Gastroesophageal sphincter (tissue), 4 donors: ENCODE data around the gene TTLL7. TPM values are rescaled to one million over a fixed set of nuclear protein-coding genes. Genes with fewer than 3 reads are reported as not detected.

Experiments
- ATAC-seq: fragments of 150-250 bp; one replicate; pipeline ENCODE4 v1.9.1; 2016; ENCODE audit warnings: mild to moderate bottlenecking, moderate library complexity
- H3K27ac ChIP-seq, 4 donors: fragments of 200-600 bp; sonication (generic) in 3 of 4; 1 replicate in 3 of 4; 2 replicates in 1 of 4; pipeline ENCODE4 v1.5.1; 2016 to 2019
- H3K27me3 ChIP-seq: fragments of 200-600 bp; sonication (generic); one replicate; pipeline ENCODE4 v1.5.1; 2019
- H3K36me3 ChIP-seq, 2 donors: fragments of 200-600 bp; sonication (generic); one replicate each; pipeline ENCODE4 v1.5.1; 2019; ENCODE audit warnings: control low read depth in 1 of 2
- H3K4me1 ChIP-seq, 3 donors: fragments of 200-600 bp; sonication (generic); 1 replicate in 2 of 3; 2 replicates in 1 of 3; pipeline ENCODE4 v1.5.1; 2016 to 2019; ENCODE audit warnings: control low read depth in 2 of 3
- H3K4me3 ChIP-seq, 2 donors: fragments of 200-600 bp; sonication (generic); one replicate each; pipeline ENCODE4 v1.5.1; 2019; ENCODE audit warnings: mild to moderate bottlenecking in 1 of 2, moderate library complexity in 1 of 2
- H3K9me3 ChIP-seq, 3 donors: fragments of 200-600 bp; sonication (generic); one replicate each; pipeline ENCODE4 v1.5.1; 2017 to 2019; ENCODE audit warnings: control low read depth in 2 of 3
- EP300 ChIP-seq: sonication (generic); formaldehyde crosslinking; IDR thresholded peaks from one replicate; pipeline ENCODE4 v1.6.1; 2017; ENCODE audit warnings: antibody characterized with exemption, mild to moderate bottlenecking
- POLR2A ChIP-seq, 2 donors: fragments of 450-650 bp; IDR thresholded peaks; one replicate each; pipeline ENCODE4 v1.6.1; 2017; ENCODE audit warnings: antibody characterized with exemption in 2 of 2, mild to moderate bottlenecking in 2 of 2, moderate library complexity in 1 of 2
- POLR2AphosphoS5 ChIP-seq: sonication (generic); formaldehyde crosslinking; IDR thresholded peaks from one replicate; pipeline ENCODE4 v1.6.1; 2017; ENCODE audit warnings: antibody characterized with exemption
- WGBS, 2 donors: methylation state at CpG; one replicate each; pipeline ENCODE4 v1.1.5; 2018; ENCODE audit warnings: low coverage in 1 of 2; 5-methylcytosine and 5-hydroxymethylcytosine counted together
- total RNA-seq, 4 donors: library from RNA; depleted of rRNA; stranded (reverse); fragments of >200 nt; gene quantifications; one replicate each; pipeline ENCODE4 v1.1.0, GENCODE V29; 2016
- TF ChIP-seq, protein P1 (sequence below), 4 experiments: fragments of 200-600 bp in 2 of 4; fragments of 450-650 bp in 2 of 4; sonication (generic) in 1 of 4; IDR thresholded peaks; one replicate each; pipeline ENCODE4 v1.5.1; 2017 to 2019; ENCODE audit warnings: antibody characterized with exemption in 4 of 4, mild to moderate bottlenecking in 2 of 4, moderate library complexity in 2 of 4

TTLL7 gene
- total RNA-seq, 4 donors from 2014 or later: 41.7 to 125 (median 57.0) TPM

DNA sequence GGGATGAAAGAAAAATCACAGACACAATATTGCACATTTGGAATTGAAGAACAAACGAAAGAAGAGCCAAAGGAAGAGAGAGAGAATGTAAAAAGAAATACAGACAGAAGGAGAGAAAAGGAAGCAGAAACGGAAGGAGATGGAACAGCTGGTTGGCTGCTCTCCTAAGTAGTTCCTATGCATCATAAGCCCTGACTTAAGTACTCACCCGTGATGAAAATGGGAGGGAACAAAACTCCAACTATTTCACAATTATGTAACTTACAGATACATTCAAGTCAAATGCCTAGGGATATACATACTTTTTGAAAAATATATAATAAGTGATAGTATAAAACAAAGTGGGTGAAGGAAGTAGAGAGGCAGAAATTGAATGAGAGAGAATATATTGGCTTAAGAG lies 88.5 kb downstream of the TTLL7 start:
- 28 to 43% methylated on average over 3 of the region's 3 CpGs for WGBS, 2 donors
- no peaks in the 10 kb centered on the region for H3K4me1 ChIP-seq
- H3K27ac ChIP-seq: no peak overlapping the region

DNA sequence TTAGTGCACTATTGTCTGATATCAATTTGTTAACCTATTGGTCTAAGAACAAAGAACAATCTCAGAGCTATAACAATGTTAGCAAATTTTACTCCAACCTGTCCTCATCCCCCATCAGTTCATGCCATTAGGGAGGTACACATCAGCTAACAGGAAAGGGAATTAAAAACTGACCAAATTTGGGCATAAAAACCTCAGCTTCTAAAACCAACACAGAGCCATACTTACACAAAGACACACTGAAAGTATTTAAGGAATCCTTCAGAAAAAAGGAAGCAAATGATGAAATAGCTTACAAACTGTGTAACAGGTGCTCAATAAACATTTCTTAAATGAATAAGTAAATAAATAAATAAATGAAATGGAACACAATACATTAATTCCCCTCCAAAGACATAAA lies 89.2 kb downstream of the TTLL7 start:
- no peaks in the 10 kb centered on the region for H3K4me1 ChIP-seq
- no peak for ATAC-seq
- H3K27me3 ChIP-seq: no peaks in the 10 kb centered on the region
- no peak overlapping the region for H3K4me3 ChIP-seq
- H3K36me3 ChIP-seq: peaks cover 0 to 55% of the 10 kb centered on the region in 2 donors
- H3K9me3 ChIP-seq: no peaks in the 10 kb centered on the region
- TF ChIP-seq POLR2AphosphoS5 (no peak), EP300 (no peak), POLR2A (IDR thresholded peaks at IDR 0.05) (no peak)
- TF ChIP-seq, protein P1, sequence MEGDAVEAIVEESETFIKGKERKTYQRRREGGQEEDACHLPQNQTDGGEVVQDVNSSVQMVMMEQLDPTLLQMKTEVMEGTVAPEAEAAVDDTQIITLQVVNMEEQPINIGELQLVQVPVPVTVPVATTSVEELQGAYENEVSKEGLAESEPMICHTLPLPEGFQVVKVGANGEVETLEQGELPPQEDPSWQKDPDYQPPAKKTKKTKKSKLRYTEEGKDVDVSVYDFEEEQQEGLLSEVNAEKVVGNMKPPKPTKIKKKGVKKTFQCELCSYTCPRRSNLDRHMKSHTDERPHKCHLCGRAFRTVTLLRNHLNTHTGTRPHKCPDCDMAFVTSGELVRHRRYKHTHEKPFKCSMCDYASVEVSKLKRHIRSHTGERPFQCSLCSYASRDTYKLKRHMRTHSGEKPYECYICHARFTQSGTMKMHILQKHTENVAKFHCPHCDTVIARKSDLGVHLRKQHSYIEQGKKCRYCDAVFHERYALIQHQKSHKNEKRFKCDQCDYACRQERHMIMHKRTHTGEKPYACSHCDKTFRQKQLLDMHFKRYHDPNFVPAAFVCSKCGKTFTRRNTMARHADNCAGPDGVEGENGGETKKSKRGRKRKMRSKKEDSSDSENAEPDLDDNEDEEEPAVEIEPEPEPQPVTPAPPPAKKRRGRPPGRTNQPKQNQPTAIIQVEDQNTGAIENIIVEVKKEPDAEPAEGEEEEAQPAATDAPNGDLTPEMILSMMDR (IDR thresholded peaks at IDR 0.05): no peak
- no peak overlapping the region for H3K27ac ChIP-seq

More for the DNA sequence above, 88.5 kb downstream of the TTLL7 start:
- Histone ChIP-seq H3K27me3 (no peaks in the 10 kb centered on the region), H3K9me3 (no peaks in the 10 kb centered on the region), H3K4me3 (no peak overlapping the region), H3K36me3 (peaks cover 0 to 59% of the 10 kb centered on the region in 2 donors)
- TF ChIP-seq, protein P1 (IDR thresholded peaks at IDR 0.05): no peak
- TF ChIP-seq POLR2A (IDR thresholded peaks at IDR 0.05) (no peak), POLR2AphosphoS5 (no peak), EP300 (no peak)
- no peak for ATAC-seq

DNA sequence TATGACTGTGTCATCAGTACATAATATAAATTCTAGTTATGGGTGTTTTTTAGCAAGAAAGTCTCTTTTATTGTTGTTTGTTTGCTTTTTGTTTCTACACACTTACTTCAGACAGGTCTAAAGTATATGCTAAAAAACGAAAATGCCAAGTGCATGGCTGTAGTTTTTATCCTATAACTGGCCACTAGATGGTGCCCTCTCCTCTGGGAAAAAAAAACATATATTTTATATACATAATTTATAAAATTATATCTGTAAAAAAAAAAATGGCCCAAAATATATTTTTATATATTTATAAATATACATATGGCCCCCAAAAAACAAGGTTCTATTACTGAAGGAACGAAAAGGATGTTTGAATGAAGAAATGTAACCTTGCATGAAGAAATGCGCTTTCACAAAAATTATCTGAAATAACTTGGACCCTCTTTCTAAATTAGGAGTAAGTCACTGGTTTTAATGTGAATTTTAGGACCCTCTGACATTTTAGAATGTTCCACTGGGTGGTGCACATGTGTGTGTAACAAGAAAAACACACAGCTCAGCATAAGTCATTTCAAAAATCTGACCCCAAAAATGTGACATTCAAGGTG lies 93.5 kb downstream of the TTLL7 start:
- 43 to 44% methylated on average over 3 of the region's 3 CpGs for WGBS, 2 donors
- no peaks in the 10 kb centered on the region for H3K9me3 ChIP-seq
- TF ChIP-seq, protein P1 (IDR thresholded peaks at IDR 0.05): peak; percentile 28 to 67 (median 46)
- no peak for TF ChIP-seq POLR2AphosphoS5
- H3K4me1 ChIP-seq: no peaks in the 10 kb centered on the region
- H3K36me3 ChIP-seq: peaks cover 0 to 45% of the 10 kb centered on the region in 2 donors
- ATAC-seq: no peak
- no peak overlapping the region for H3K4me3 ChIP-seq
- H3K27me3 ChIP-seq: no peaks in the 10 kb centered on the region
- no peak overlapping the region for H3K27ac ChIP-seq

DNA sequence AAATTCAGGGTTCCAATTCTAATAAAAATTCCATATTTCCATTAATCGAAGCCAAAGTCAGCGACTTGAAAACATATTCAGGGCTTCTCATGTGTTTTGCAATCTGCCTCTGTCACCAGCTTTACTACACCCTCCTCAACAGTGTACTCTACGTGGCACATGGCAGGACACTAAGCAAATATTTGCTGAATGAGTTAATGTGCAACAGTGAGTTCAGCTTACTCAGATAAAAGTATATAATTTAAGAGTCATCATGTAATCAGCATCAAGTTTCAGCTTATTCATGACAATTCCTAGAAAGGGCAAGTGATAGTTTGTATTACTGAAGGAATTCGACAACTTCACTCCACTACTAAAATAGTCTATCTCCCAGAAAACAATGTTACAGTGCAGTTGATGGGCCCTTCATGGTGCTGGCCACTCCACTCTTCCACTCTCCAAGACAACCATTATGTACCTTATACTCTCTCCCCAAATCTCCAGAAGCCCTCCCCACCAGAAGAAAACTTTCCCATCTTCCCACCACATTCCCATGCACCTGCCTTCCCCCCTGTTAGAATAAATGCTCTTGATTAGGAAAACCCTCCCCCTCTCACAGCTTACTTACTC lies 97.3 kb downstream of the TTLL7 start:
- no peaks in the 10 kb centered on the region for H3K9me3 ChIP-seq
- no peaks in the 10 kb centered on the region for H3K4me1 ChIP-seq
- H3K27ac ChIP-seq: no peak overlapping the region
- 77 to 83% methylated on average over 3 to 4 of the region's 4 CpGs for WGBS, 2 donors
- H3K36me3 ChIP-seq: peaks cover 0 to 33% of the 10 kb centered on the region in 2 donors
- H3K4me3 ChIP-seq: no peak overlapping the region
- TF ChIP-seq EP300: no peak
- TF ChIP-seq, protein P1 (IDR thresholded peaks at IDR 0.05): no peak
- no peak for TF ChIP-seq POLR2AphosphoS5
- no peak for TF ChIP-seq POLR2A (IDR thresholded peaks at IDR 0.05)
- H3K27me3 ChIP-seq: no peaks in the 10 kb centered on the region
- ATAC-seq: no peak

DNA sequence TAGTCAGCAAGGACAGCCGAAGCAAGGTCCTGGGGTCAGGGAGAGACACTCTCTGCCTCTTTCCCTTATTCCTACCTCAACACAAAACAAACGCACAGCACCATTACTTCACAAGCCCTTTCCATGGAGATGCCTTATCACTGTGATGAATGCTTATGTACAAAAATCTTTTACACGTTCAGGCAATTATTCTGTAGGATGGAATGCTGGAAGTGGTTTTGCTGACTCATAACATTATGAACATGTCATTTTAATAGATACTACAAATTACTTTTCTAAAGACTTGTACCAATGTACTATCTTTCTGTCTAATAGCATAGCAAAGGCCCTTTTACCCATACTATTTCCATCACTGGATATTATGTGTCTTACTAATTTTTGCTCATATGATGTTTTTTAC lies 98.4 kb downstream of the TTLL7 start:
- WGBS, 2 donors: 70 to 72% methylated on average over 3 of the region's 3 CpGs
- Histone ChIP-seq H3K4me3 (no peak overlapping the region), H3K27ac (no peak overlapping the region), H3K4me1 (no peaks in the 10 kb centered on the region), H3K27me3 (no peaks in the 10 kb centered on the region), H3K9me3 (no peaks in the 10 kb centered on the region), H3K36me3 (peaks cover 0 to 25% of the 10 kb centered on the region in 2 donors)
- ATAC-seq: no peak
- no peak for TF ChIP-seq POLR2AphosphoS5
- TF ChIP-seq, protein P1 (IDR thresholded peaks at IDR 0.05): no peak
